ENCODE measurements around the gene LOXHD1.

LOXHD1 gene

GRCh38 chr18:46566111-46566510, 90.9 kb downstream of the LOXHD1 start (continued):
- TF ChIP-seq PRDM2 (tag by site-specific recombination; IDR thresholded peaks at IDR 0.05; ENCODE audit: borderline replicate concordance) (no peak), ZBTB10 (tag by site-specific recombination; IDR thresholded peaks at IDR 0.05) (no peak)

GRCh38 chr18:46565256-46565655, 91.8 kb downstream of the LOXHD1 start:
- ChIA-PET POLR2A (no interaction called here), CTCF (interaction anchor here (0.6 to 1.3 kb wide), 2 partner anchors 93 to 392 kb away, joined by 4 to 5 read pairs; no protein-coding TSS in a partner anchor)
- Histone ChIP-seq H3K4me3 (ENCODE audit: low read depth, low read length) (no peak overlapping the region), H3K9me3 (ENCODE audit: control insufficient read depth, insufficient read depth, low read depth, low read length) (no peaks in the 10 kb centered on the region), H3K4me1 (ENCODE audit: control insufficient read depth, insufficient read depth, low read length) (no peaks in the 10 kb centered on the region; the same call in 1 of the 2 replicates), H3K27ac (ENCODE audit: extremely low read depth, low read depth, low read length) (no peak overlapping the region), H3K36me3 (ENCODE audit: control insufficient read depth in 2 of 2, insufficient read depth in 1 of 2, low read length in 2 of 2) (no peaks in the 10 kb centered on the region)
- TF ChIP-seq ZNF138 (tag by site-specific recombination; IDR thresholded peaks at IDR 0.05; ENCODE audit: borderline replicate concordance) (no peak), ZNF785 (tag by site-specific recombination; IDR thresholded peaks at IDR 0.05) (no peak), ZNF433 (tag by site-specific recombination; IDR thresholded peaks at IDR 0.05; ENCODE audit: low read depth) (no peak), ZNF394 (tag by site-specific recombination; IDR thresholded peaks at IDR 0.05; ENCODE audit: borderline replicate concordance) (no peak), YY2 (tag by site-specific recombination; IDR thresholded peaks at IDR 0.05) (no peak), ZNF596 (tag by site-specific recombination; IDR thresholded peaks at IDR 0.05) (no peak), ZSCAN4 (tag by site-specific recombination; IDR thresholded peaks at IDR 0.05) (no peak), ZXDB (tag by site-specific recombination; IDR thresholded peaks at IDR 0.05) (no peak), ZBTB8A (tag by site-specific recombination; IDR thresholded peaks at IDR 0.05) (no peak), BCL6B (tag by site-specific recombination; IDR thresholded peaks at IDR 0.05) (no peak), ZBTB21 (tag by site-specific recombination; IDR thresholded peaks at IDR 0.05) (no peak), ZNF558 (tag by site-specific recombination; IDR thresholded peaks at IDR 0.05) (no peak), MYNN (tag by site-specific recombination; IDR thresholded peaks at IDR 0.05; ENCODE audit: borderline replicate concordance) (no peak), ZNF221 (tag by site-specific recombination; IDR thresholded peaks at IDR 0.05; ENCODE audit: borderline replicate concordance) (no peak), ZNF571 (tag by site-specific recombination; IDR thresholded peaks at IDR 0.05) (no peak), ZBTB48 (tag by site-specific recombination; IDR thresholded peaks at IDR 0.05) (no peak), ZNF510 (tag by site-specific recombination; IDR thresholded peaks at IDR 0.05; ENCODE audit: insufficient replicate concordance) (no peak), ZNF426 (tag by site-specific recombination; IDR thresholded peaks at IDR 0.05) (no peak)

Measured in HEK293 (cell line).